ENCODE results near the gene TFDP1. TPM values are rescaled to one million over a fixed set of nuclear protein-coding genes. Genes with fewer than 3 reads are reported as not detected.

TFDP1 gene
- total and polyA plus RNA-seq, 2 donors (not counting 1 experiment from before 2014, with no cell fraction given): 44.8 to 115 TPM

DNA sequence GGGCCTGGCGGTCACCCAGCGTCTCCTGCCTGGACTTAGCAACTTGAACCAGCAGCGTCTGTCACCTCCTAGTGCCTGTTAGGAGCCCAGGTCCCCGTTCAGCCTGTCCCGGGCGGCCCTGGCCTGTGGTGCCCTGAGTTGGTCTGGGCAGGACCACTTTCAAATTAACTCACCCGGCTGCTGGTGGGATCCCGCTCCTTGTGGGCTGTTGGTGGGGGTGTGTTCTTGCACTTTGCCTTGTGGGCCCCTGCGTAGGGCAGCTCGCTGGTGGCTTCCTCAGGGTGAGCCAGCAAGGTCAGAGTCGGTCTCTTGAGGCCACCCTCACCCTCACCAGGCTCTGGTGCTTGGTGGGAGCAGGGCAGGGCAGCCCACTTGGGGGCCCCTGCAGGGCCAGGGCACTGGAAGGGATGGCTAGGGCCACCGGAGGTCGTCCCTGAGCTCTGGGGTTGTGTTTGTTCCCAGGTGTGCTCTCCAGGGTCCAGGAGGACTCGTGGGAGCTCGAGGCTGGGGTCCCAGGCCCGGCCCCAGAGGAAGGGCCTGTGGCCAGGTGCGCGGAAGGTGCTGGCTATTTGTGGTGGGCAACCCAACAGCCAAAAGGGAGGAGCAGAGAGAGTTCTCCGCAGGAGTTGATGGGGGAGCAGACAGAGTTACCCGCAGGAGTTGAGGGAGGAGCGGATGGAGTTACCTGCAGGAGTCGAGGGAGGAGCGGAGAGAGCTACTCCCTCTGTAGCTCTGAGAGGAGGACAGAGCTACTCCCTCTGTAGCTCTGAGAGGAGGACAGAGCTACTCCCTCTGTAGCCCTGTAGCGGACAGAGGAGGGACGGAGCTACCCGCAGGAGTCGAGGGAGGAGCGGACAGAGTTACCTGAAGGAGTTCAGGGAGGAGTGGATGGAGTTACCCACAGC lies 16.9 kb downstream of the TFDP1 start:
- Histone ChIP-seq H3K4me3 (replicated peaks in 1 of 4; ENCODE audit: control extremely low read depth in 1 of 4, insufficient read depth in 1 of 4, low read depth in 3 of 4, low read length in 4 of 4) (no peak overlapping the region), H3K4me2 (ENCODE audit: extremely low read depth, insufficient read depth, low read length) (no peak overlapping the region), H3K4me1 (ENCODE audit: control insufficient read depth, extremely low read depth, insufficient read depth, low read length) (no peaks in the 10 kb centered on the region), H3K27me3 (ENCODE audit: control insufficient read depth, insufficient read depth, low read length) (no peaks in the 10 kb centered on the region), H3K36me3 (ENCODE audit: control insufficient read depth, insufficient read depth, low read length) (peaks cover 19% of the 10 kb centered on the region), H3K9me3 (ENCODE audit: control insufficient read depth, insufficient read depth, low read depth, low read length) (no peaks in the 10 kb centered on the region), H2AFZ (ENCODE audit: low read length) (no peak overlapping the region), H4K20me1 (ENCODE audit: control insufficient read depth, extremely low read depth, insufficient read depth, low read length) (no peaks in the 10 kb centered on the region), H3K27ac (ENCODE audit: insufficient read depth, low read length) (no peak overlapping the region), H3K9ac (ENCODE audit: insufficient read depth, low read length) (no peak overlapping the region), H3K79me2 (ENCODE audit: control insufficient read depth, insufficient read depth, low read length) (peaks cover 94% of the 10 kb centered on the region)
- no peak for TF ChIP-seq EZH2 (IDR thresholded peaks at IDR 0.05; ENCODE audit: low read length, missing control alignments)
- TF ChIP-seq CTCF (conservative IDR thresholded peaks at IDR 0.05 in 1 of 2, IDR thresholded peaks at IDR 0.05 in 1 of 2; ENCODE audit: low read depth in 1 of 2, low read length in 2 of 2): no peak
- no peak for DNase-seq (ENCODE audit: low read depth in 2 of 2)

DNA sequence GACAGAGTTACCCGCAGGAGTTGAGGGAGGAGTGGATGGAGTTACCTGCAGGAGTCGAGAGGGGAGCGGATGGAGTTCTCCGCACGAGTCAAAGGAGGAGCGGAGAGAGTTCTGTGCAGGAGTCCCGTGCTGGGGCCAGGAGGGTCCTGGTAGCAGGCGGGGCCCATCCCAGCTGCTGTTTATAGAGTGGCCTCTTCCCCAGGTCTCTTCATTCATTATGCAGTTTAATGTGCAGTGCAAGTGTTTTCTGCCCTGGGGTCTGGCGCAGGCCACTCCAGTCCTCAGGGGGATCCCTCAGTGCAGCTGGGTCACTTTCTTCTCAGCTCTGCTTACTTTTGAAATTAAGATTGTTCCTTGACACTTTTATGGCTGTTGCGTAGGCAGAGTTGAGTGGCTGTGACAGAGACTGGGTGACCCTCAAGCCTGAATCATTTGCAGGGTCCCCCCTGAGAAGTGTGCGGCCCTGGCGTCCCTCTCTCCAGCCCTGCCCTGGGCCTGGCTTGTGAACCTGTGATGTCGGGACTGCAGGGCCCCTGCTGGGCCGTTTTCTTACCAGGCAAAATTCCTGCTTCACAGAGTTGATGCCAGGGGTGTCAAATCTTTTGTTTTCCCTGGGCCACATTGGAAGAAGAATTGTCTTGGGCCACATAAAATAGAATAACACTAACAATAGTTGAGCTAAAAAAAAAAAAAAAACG lies 17.9 kb downstream of the TFDP1 start:
- Histone ChIP-seq H3K36me3 (ENCODE audit: control insufficient read depth, insufficient read depth, low read length) (peaks cover 16% of the 10 kb centered on the region), H3K9me3 (ENCODE audit: control insufficient read depth, insufficient read depth, low read depth, low read length) (no peaks in the 10 kb centered on the region), H3K27me3 (ENCODE audit: control insufficient read depth, insufficient read depth, low read length) (no peaks in the 10 kb centered on the region), H3K4me1 (ENCODE audit: control insufficient read depth, extremely low read depth, insufficient read depth, low read length) (no peaks in the 10 kb centered on the region), H3K9ac (ENCODE audit: insufficient read depth, low read length) (no peak overlapping the region), H4K20me1 (ENCODE audit: control insufficient read depth, extremely low read depth, insufficient read depth, low read length) (no peaks in the 10 kb centered on the region), H3K4me2 (ENCODE audit: extremely low read depth, insufficient read depth, low read length) (no peak overlapping the region), H2AFZ (ENCODE audit: low read length) (no peak overlapping the region), H3K79me2 (ENCODE audit: control insufficient read depth, insufficient read depth, low read length) (peaks cover 95% of the 10 kb centered on the region), H3K4me3 (replicated peaks in 1 of 4; ENCODE audit: control extremely low read depth in 1 of 4, insufficient read depth in 1 of 4, low read depth in 3 of 4, low read length in 4 of 4) (no peak overlapping the region), H3K27ac (ENCODE audit: insufficient read depth, low read length) (no peak overlapping the region)
- no peak for DNase-seq (ENCODE audit: low read depth in 2 of 2)
- TF ChIP-seq CTCF (conservative IDR thresholded peaks at IDR 0.05 in 1 of 2, IDR thresholded peaks at IDR 0.05 in 1 of 2; ENCODE audit: low read depth in 1 of 2, low read length in 2 of 2): no peak
- no peak for TF ChIP-seq EZH2 (IDR thresholded peaks at IDR 0.05; ENCODE audit: low read length, missing control alignments)

- Histone ChIP-seq H3K4me1 (ENCODE audit: control insufficient read depth, extremely low read depth, insufficient read depth, low read length) (no peaks in the 10 kb centered on the region), H3K27ac (ENCODE audit: insufficient read depth, low read length) (no peak overlapping the region), H3K27me3 (ENCODE audit: control insufficient read depth, insufficient read depth, low read length) (no peaks in the 10 kb centered on the region), H3K9ac (ENCODE audit: insufficient read depth, low read length) (no peak overlapping the region), H4K20me1 (ENCODE audit: control insufficient read depth, extremely low read depth, insufficient read depth, low read length) (no peaks in the 10 kb centered on the region), H3K36me3 (ENCODE audit: control insufficient read depth, insufficient read depth, low read length) (peaks cover 16% of the 10 kb centered on the region), H2AFZ (ENCODE audit: low read length) (no peak overlapping the region), H3K79me2 (ENCODE audit: control insufficient read depth, insufficient read depth, low read length) (peaks cover 96% of the 10 kb centered on the region), H3K4me3 (replicated peaks in 1 of 4; ENCODE audit: control extremely low read depth in 1 of 4, insufficient read depth in 1 of 4, low read depth in 3 of 4, low read length in 4 of 4) (no peak overlapping the region), H3K4me2 (ENCODE audit: extremely low read depth, insufficient read depth, low read length) (no peak overlapping the region), H3K9me3 (ENCODE audit: control insufficient read depth, insufficient read depth, low read depth, low read length) (no peaks in the 10 kb centered on the region)
- DNase-seq (ENCODE audit: low read depth in 2 of 2): no peak
- no peak for TF ChIP-seq EZH2 (IDR thresholded peaks at IDR 0.05; ENCODE audit: low read length, missing control alignments)
- TF ChIP-seq CTCF (conservative IDR thresholded peaks at IDR 0.05 in 1 of 2, IDR thresholded peaks at IDR 0.05 in 1 of 2; ENCODE audit: low read depth in 1 of 2, low read length in 2 of 2): no peak
Measured at GRCh38 chr13:113603116-113603710, 18.7 kb downstream of the TFDP1 start.

Data from fibroblast of lung (primary cell).